DOHH2 (cell line): ENCODE results near the gene KIAA0040.
A peak's percentile ranks its signal among the peaks of the same experiment; 100 is the strongest.

Source experiments
- H3F3A ChIP-seq: fragments of 200-600 bp; sonication (generic), shearing (Covaris generic); 2 replicates; pipeline ENCODE4 v1.6.0; 2016; ENCODE audit warnings: antibody characterized with exemption, mild to moderate bottlenecking; ENCODE audit not compliant: control insufficient read depth, insufficient read depth
- H3K27ac ChIP-seq: fragments of 200-600 bp; sonication (generic); 2 replicates; pipeline ENCODE4 v1.5.1; 2014; ENCODE audit warnings: low read depth, mild to moderate bottlenecking, low read length, moderate library complexity
- H3K27me3 ChIP-seq: fragments of 200-600 bp; sonication (generic); 2 replicates; pipeline ENCODE4 v1.6.1; 2014; ENCODE audit warnings: mild to moderate bottlenecking, low read length, mixed read lengths; ENCODE audit not compliant: control insufficient read depth
- H3K36me3 ChIP-seq: fragments of 200-600 bp; sonication (generic); 2 replicates; pipeline ENCODE4 v1.6.1; 2014; ENCODE audit warnings: mild to moderate bottlenecking, low read length, moderate library complexity, mixed read lengths; ENCODE audit not compliant: control insufficient read depth
- H3K4me1 ChIP-seq: fragments of 200-600 bp; sonication (generic); 2 replicates; pipeline ENCODE4 v1.6.1; 2014; ENCODE audit warnings: mild to moderate bottlenecking, low read length, mixed read lengths; ENCODE audit not compliant: control insufficient read depth
- H3K4me2 ChIP-seq: fragments of 200-600 bp; sonication (generic); 2 replicates; pipeline ENCODE4 v1.6.0; 2014; ENCODE audit warnings: mild to moderate bottlenecking, low read length, moderate library complexity
- H3K4me3 ChIP-seq: fragments of 200-600 bp; sonication (generic); 2 replicates; pipeline ENCODE4 v1.5.1; 2014; ENCODE audit warnings: mild to moderate bottlenecking, low read length, mixed read lengths
- H3K79me2 ChIP-seq: fragments of 200-600 bp; sonication (generic); 2 replicates; pipeline ENCODE4 v1.6.1; 2014; ENCODE audit warnings: mild to moderate bottlenecking, low read length, mixed read lengths; ENCODE audit not compliant: control insufficient read depth
- H3K9me2 ChIP-seq: fragments of 200-600 bp; sonication (generic); replicated peaks from 2 replicates; pipeline ENCODE4 v1.6.1; 2014; ENCODE audit warnings: mild to moderate bottlenecking, low read length, mixed read lengths; ENCODE audit not compliant: control insufficient read depth
- H3K9me3 ChIP-seq: fragments of 200-600 bp; sonication (generic); 2 replicates; pipeline ENCODE4 v1.6.1; 2014; ENCODE audit warnings: antibody characterized with exemption, low read length, mixed read lengths; ENCODE audit not compliant: control insufficient read depth, insufficient read depth
- H4K20me1 ChIP-seq: fragments of 200-600 bp; sonication (generic); 2 replicates; pipeline ENCODE4 v1.6.0; 2014; ENCODE audit warnings: low read depth, mild to moderate bottlenecking, antibody characterized with exemption, low read length, moderate library complexity; ENCODE audit not compliant: control insufficient read depth, insufficient read depth
- CTCF ChIP-seq: fragments of 200-600 bp; sonication (generic); IDR thresholded peaks from one replicate; pipeline ENCODE4 v1.5.1; 2014; ENCODE audit warnings: antibody characterized with exemption, mild to moderate bottlenecking, low read depth, low read length; ENCODE audit not compliant: poor library complexity, severe bottlenecking
- EZH2phosphoT487 ChIP-seq: fragments of 200-600 bp; sonication (generic); IDR thresholded peaks from 2 replicates; pipeline ENCODE4 v1.6.1; 2017; ENCODE audit warnings: borderline replicate concordance, mild to moderate bottlenecking, antibody characterized with exemption, low read length, moderate library complexity, mixed read lengths

Gene KIAA0040

DNA sequence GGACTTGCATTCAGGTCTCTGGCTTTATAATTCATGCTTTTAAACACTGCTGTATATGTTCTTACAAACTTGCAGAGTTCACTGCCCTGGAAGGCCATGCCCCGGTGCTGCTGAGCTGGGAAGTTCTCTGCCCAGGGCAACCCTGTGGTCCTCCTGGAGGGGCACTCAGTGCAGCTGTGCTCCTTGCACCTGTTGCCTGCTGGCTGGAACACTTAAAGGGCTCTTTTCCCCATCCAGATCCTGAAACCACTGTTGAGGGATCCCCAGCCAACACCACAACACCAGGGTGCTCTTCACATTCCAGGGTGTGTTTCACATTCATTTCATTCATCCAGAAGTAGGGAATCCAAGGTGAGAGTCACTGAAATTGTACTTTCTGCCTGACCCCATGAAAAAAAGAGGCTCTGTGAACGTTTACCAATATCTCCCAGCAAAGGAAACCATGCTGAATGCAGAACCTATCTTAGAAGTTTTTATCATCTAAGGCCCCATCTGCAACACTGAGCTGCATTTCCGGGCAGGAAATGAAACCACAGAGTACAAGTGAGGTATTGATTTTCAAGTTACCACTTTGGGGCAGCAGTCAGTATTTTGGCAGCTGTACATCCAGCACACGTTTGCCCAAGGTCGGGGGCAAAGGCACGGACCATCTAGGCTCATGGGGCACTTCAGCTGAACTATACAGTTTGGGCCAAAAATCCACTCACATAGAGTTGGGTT, 16.4 kb upstream of the KIAA0040 start:
- Histone ChIP-seq H3K4me1 (peaks cover 72% of the 10 kb centered on the region), H3K4me2 (peak overlapping the region; percentile 90), H3K79me2 (no peaks in the 10 kb centered on the region), H3K9me2 (no peaks in the 10 kb centered on the region), H4K20me1 (no peaks in the 10 kb centered on the region), H3K4me3 (peak overlapping the region; percentile 66), H3K9me3 (peaks cover 7% of the 10 kb centered on the region; the same call in 1 of the 2 replicates), H3K36me3 (peaks cover 8% of the 10 kb centered on the region; the same call in 1 of the 2 replicates), H3K27ac (peak overlapping the region; percentile 95), H3K27me3 (no peaks in the 10 kb centered on the region), H3F3A (peaks cover 7% of the 10 kb centered on the region)
- TF ChIP-seq EZH2phosphoT487 (no peak), CTCF (no peak)

GRCh38 chr1:175207971-175208370, 15.4 kb upstream of the KIAA0040 start:
- TF ChIP-seq CTCF (no peak), EZH2phosphoT487 (no peak)
- H3K79me2 ChIP-seq, result no peaks in the 10 kb centered on the region
- no peak overlapping the region for H3K4me3 ChIP-seq
- peaks cover 81% of the 10 kb centered on the region for H3K4me1 ChIP-seq
- H4K20me1 ChIP-seq, result no peaks in the 10 kb centered on the region
- H3K4me2 ChIP-seq, result no peak overlapping the region
- peaks cover 7% of the 10 kb centered on the region for H3F3A ChIP-seq
- no peaks in the 10 kb centered on the region for H3K27me3 ChIP-seq
- no peaks in the 10 kb centered on the region for H3K9me3 ChIP-seq
- no peaks in the 10 kb centered on the region for H3K9me2 ChIP-seq
- H3K36me3 ChIP-seq, result peaks cover 8% of the 10 kb centered on the region; the same call in 1 of the 2 replicates
- peak overlapping the region; percentile 95 for H3K27ac ChIP-seq

DNA sequence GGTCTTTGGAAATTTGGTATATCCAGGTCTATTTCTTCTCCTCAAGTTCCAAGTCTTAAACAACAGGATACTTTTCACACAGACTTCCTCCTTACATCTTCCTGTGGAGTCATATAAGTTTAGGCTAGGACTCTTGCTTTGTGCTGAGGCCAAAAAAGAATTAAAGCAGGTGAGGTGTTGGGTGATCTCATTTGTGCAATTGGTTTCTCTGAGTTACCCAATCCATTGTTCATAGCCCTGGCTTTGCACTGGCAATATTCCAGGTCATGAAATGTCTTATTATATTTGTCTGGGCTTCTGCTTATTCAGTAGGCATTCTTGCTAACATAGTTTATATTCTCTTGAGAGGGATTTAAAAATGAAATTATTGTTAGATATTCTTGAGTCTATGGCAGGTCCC, 14.1 kb upstream of the KIAA0040 start:
- H3K79me2 ChIP-seq, result no peaks in the 10 kb centered on the region
- H3K4me2 ChIP-seq, result peak overlapping the region; percentile 14; the same call in 1 of the 2 replicates
- H3K9me3 ChIP-seq, result no peaks in the 10 kb centered on the region
- H3K4me1 ChIP-seq, result peaks cover 85% of the 10 kb centered on the region
- peaks cover 8% of the 10 kb centered on the region; the same call in 1 of the 2 replicates for H3K36me3 ChIP-seq
- H3K27me3 ChIP-seq, result no peaks in the 10 kb centered on the region
- H3K27ac ChIP-seq, result no peak overlapping the region
- H3F3A ChIP-seq, result peaks cover 7% of the 10 kb centered on the region
- TF ChIP-seq CTCF (no peak), EZH2phosphoT487 (no peak)
- no peak overlapping the region for H3K4me3 ChIP-seq
- H4K20me1 ChIP-seq, result no peaks in the 10 kb centered on the region
- H3K9me2 ChIP-seq, result no peaks in the 10 kb centered on the region
